Frontal cortex (tissue), 4 donors: ENCODE measurements around the gene PCOLCE2. TPM values are rescaled to one million over a fixed set of nuclear protein-coding genes. Genes with fewer than 3 reads are reported as not detected.

Source experiments
- DNase-seq, 2 donors: peaks; one replicate each; pipeline ENCODE4 v3.0.0; 2012; ENCODE audit warnings: low spot score in 2 of 2
- FAIRE-seq: peaks from 2 replicates; lab custom pipeline; 2012; peaks lifted over from hg19 to GRCh38; lab: Jason Lieb, UNC
- total RNA-seq: library from RNA; depleted of rRNA; stranded (reverse); fragments of >200 nt; gene quantifications from one replicate; pipeline ENCODE4 v1.2.3, GENCODE V29; 2014
- donor health status: control.
- donor health status: control.
- donor health status: control.

Gene PCOLCE2, protein sequence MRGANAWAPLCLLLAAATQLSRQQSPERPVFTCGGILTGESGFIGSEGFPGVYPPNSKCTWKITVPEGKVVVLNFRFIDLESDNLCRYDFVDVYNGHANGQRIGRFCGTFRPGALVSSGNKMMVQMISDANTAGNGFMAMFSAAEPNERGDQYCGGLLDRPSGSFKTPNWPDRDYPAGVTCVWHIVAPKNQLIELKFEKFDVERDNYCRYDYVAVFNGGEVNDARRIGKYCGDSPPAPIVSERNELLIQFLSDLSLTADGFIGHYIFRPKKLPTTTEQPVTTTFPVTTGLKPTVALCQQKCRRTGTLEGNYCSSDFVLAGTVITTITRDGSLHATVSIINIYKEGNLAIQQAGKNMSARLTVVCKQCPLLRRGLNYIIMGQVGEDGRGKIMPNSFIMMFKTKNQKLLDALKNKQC
- total RNA-seq, result 6.9 TPM

DNA sequence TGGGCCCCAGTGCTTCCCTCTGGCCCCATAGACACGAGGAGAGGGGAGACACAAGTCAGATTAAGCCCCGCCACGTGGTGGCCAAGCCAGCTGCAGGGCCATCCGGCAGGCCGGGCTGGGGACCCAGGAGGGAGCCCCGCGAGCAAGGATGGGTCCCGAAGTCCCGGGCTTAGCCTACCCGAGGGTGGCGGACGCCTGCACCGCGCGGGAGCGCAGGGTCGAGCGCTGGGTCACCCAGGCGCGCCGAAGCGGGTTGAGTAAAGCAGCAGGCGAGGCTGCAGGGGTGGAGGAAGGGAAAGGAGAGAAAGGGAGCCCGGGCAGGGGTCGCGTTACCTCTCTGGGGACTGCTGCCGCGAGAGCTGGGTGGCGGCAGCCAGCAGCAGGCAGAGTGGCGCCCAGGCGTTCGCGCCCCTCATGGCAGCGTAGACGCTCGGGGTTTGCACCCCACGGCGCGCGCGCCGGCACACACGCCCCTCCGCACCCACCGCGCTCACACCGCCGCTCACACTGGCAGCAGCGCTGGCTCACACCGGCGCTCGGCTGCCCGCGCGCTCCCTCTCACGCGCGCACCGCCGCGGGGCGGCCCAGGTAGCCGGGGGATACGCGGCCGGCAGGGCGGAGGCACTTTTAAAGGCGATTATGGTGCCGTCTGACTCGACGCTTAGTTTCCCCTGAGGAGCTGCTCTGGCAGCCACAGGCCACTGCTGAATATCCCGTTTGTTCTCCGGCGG lies at the start of gene PCOLCE2:
PCOLCE2 (minus strand) TSS at position 603 of the 731 bp plus-strand sequence; CDS start at position 416, 187 bp downstream.
- peak; percentile 36 to 40 for DNase-seq

GRCh38 chr3:142935963-142936362 lies 47.1 kb upstream of the PCOLCE2 start:
- no peak for FAIRE-seq
- DNase-seq, result no peak

More for the DNA sequence above, at the start of gene PCOLCE2:
- FAIRE-seq, result no peak

- DNase-seq (no peak), FAIRE-seq (no peak)
Observed at GRCh38 chr3:142934887-142935269, 46.0 kb upstream of the PCOLCE2 start.

DNA sequence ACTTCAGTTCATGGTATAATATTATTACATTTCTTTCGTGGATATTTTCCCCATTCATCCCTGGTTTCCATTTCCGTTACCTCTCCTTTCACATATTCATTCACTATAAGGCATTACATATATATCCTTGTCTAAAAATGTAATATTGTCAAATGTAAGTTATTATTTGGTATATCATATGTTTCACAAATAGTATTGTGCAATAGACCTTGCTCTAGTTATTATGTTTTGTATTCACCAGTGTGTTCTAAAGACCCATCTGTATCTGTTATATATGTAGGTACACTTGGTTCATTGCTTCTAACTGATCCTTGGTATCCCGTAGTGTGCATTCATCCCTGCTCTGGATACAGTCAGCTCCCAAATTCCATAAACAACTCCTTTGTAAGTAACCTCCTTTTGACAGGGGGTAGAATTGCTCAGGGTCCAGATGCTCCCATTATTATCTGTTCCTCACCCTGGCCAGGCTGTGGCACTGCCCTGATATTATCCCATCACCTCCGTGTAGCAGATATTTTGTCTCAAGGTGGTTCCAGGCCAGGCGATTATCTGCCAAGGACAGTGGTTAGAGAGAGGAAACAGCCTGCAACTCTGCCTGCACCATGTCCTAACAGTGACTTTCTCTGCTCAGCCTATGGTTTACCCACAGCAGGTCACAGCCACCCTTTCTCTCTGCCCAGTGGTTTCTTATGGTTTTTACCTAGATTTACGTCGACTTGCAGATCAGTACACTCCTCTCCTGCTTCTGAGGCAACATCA lies 45.4 kb upstream of the PCOLCE2 start:
- no peak for FAIRE-seq
- no peak for DNase-seq

DNA sequence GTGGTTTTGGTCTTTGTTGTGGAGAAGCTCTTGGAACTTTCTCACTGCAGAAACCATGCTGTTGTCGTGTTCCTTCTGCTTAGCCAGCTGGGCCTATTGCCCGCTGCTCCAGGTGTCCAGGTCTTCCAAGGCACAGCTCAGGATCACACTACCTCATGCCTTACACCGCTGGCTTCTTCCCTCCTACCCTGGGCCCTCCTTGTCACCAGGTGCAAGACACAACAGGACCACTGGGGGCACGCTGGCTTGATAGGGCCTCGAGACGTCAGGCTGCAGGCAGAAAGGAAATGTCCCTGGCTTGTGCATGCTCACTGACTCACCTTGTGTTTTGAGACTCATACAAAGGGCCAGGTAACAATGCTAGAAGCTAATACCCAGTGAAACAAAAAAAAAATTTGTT lies 42.3 kb upstream of the PCOLCE2 start:
- DNase-seq, result no peak
- no peak for FAIRE-seq

DNA sequence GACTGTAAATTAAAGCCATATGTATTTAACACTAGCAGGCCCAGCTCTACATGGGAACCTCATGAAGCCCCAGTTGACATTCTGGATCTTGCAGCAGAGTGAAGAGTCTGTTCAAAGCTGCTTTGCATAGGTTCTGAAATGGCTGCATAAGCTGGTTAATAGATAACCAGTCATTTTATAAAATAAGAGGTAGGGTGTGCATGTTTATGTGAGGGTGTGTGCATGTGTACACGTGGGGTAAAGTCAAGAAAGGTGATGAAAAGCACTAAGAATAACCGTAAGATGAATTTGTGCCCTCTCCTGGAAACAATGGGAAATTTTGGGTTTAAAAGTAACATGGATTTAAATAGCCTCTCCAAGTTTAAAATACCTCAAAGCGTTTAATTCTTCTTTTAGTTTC lies 41.6 kb upstream of the PCOLCE2 start:
- FAIRE-seq, result no peak
- DNase-seq, result no peak

GRCh38 chr3:142929890-142930289 lies 41.0 kb upstream of the PCOLCE2 start:
- FAIRE-seq, result no peak
- no peak for DNase-seq

DNA sequence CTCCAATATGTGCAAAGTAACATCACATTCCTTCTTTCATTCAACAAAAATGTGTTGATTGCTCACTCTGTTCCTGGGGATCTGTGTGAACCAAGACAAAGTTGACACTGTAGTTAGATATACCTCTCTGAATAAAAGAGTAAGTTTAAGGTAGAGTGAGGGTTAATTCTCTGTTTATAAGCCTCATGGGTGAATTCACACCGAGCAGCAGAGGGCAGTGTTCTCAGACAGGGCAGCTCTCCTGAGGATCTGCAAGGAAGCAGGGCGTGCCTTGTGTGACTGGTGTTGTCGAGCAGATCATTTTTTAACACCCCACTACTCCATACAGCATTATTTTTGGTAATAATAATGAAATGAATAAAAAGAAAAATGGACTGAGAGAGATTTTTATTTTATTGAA lies 40.2 kb upstream of the PCOLCE2 start:
- no peak for FAIRE-seq
- DNase-seq, result no peak

DNA sequence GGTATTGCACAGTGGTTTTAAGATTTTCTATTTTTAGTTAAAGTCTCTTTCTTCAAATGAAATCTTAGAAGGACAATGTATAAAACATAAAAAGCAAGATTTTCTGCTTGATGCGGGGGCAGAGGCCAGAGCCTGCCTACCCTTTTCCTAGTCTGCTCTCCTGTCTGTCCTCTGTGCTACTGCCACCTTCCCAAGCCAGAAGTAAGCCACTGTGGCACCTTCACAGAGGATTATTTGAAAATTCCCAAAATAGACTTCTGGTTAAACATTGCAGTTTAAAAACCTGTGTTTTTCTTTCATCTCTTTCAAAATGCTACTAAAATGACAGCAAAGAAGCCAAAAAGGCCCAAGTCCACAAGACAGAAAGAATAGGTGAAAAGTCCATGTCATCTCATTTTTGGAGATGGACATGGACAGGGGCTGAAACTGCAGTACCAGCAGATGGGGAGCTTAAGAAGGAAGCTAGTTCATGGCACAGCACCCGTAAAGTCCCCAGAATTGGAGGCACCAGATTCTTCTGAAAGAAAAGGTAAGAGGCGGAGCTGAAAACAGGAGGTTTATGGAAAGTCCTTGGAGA lies 37.6 kb upstream of the PCOLCE2 start:
- FAIRE-seq, result no peak
- no peak for DNase-seq

DNA sequence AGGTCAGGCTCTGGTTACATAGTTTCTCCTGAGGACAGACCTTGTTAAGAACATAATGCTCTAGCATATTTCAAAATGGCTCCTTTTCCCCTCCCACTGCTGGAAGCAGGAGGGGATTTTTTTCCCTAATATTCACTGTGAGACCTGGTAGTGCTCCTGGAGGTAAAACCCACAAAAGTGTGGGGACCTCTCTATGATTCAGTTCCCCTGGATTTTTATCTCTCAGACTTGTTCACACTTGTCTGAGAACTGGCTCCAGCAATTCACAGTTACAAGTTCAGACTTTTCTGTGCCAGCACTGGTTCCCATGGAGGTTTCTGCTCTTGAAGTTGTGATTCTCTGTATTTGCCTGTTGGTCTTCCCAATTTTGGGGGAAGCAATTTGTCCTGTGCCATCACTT lies 36.3 kb upstream of the PCOLCE2 start:
- FAIRE-seq (no peak), DNase-seq (no peak)

DNA sequence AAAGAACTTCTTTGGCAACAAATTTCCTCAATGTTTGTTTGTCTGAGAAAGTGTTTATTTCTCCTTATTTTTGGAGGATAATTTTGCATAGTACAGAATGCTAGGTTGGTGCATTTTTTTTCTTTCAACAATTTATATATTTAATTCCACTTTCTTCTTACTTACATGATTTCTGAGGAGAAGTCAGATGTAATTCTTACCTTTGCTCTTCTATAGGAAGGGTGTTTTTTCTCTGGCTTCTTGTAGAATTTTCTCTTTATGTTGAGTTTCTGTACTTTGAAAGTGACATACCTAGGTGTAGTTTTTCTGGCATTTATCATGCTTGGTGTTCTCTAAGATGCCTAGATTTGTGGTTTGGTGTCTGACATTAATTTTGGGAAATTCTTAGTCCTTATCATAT lies 34.8 kb upstream of the PCOLCE2 start:
- FAIRE-seq (no peak), DNase-seq (no peak)

- FAIRE-seq (no peak), DNase-seq (no peak)
Observed at GRCh38 chr3:142916605-142917004, 27.7 kb upstream of the PCOLCE2 start.

- DNase-seq (no peak), FAIRE-seq (no peak)
Observed at GRCh38 chr3:142915636-142916035, 26.8 kb upstream of the PCOLCE2 start.

DNA sequence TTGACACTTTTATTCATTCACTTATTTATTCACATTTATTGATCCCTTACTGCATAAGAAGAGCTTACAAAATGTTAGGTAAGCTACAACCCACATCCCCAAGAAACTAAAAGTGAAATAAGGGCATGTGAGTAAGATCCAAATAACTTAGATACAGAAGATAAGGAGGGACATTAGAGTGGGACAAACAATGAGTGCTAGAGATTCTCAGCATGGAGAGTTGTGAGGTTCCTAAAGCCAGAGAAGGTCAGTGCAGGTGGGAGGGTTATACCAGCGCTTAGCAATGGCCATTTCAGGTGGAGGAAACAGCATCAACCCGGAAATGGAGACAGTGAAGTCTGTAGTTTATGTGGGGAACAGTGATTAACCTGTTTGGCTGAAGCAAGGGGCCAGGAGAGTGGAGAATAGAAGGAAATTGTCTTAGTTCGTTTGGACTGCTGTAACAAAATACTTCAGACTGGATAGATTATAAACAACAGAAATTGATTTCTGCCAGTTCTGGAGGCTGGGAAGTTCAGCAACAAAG lies 25.5 kb upstream of the PCOLCE2 start:
- FAIRE-seq (no peak), DNase-seq (no peak)

DNA sequence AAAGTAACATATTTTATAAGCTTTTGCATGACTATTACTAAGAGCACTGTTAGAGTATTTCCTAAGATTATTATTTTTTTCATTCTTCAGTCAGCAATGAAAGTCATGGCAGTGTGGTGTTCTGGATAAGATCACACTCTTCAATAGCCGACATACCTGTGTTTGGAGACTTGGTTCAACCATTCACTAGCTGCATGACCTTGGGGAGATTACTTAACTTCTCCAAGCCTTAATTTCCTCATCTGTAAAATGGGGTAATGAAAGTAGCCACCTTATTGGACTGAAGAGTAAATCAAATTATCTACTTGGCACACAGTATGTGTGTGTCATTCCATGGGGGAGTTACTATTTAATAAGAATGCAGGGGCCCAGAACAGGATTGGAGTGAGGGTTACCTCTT lies 24.5 kb upstream of the PCOLCE2 start:
- FAIRE-seq, result no peak
- DNase-seq, result no peak

GRCh38 chr3:142912402-142913172 lies 23.7 kb upstream of the PCOLCE2 start:
- FAIRE-seq, result no peak
- DNase-seq, result no peak

DNA sequence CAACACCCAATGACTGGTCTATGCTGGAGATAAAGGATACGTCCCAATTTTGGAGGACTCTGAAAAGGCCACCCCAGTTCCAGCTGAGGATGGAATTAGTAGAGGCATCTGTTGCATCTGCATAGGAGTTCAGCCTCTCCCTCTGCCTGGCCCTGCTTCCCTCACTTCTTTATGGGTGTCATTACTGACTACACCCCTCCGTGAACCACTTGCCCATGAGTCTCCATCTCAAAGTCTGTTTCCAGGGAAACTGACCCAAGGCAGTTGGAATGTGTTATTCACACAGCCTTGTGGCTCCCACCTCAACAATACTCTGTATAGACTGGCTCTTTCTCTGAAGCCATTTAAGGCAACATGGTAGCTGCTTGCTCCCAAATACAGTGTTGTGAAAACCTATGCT lies 21.4 kb upstream of the PCOLCE2 start:
- DNase-seq, result no peak
- no peak for FAIRE-seq

DNA sequence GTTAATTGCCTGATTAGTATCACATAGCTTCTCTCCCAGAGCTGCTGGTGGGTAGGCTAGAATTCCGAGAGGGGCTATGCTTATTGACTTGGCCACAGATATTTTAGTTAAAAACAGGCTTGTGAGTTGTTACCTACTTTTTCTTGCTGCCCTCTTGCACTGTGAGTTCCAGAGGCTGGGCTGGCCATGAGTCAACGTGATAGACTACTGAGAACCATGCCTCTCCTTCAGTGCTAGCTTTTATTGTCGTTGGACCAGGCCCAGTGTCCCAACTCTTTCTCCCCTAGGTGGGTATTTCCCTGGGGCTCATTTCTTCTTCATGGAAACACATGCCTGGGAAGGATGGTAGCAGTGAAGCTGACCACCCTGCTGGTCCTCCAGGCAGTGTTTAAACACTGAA lies 20.4 kb upstream of the PCOLCE2 start:
- DNase-seq, result no peak
- no peak for FAIRE-seq

DNA sequence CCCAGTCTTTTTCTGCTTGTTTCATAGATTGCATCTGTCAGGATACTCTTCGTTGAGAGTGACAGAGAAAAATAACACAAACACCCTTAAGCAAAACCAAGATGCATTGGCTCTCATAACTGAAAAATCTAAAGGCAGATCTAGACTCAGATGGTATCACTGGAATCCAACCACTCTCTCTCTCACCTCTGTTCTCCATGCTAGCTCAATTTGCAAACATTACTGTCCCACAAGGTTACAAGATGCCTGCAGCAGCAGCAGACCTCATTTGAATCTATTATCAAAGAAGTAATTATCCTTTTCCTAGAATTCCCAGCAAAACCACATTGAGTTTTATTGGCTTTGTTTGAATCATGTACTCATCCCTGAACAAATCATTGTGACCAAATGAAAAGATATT lies 19.1 kb upstream of the PCOLCE2 start:
- FAIRE-seq (no peak), DNase-seq (no peak)
